Activated CD8-positive, alpha-beta memory T cell treated with anti-CD3 and anti-CD28 coated beads for 24 hours (primary cell): ENCODE measurements around the gene MCM9.

Experiments
- DNase-seq: peaks from one replicate; pipeline ENCODE4 v3.0.0-alpha.2; 2020

The MCM9 gene

GRCh38 chr6:118931436-118931835, 3.5 kb downstream of the MCM9 start:
- DNase-seq: no peak

GRCh38 chr6:118930680-118931079, 4.3 kb downstream of the MCM9 start:
- no peak for DNase-seq

- DNase-seq: no peak
These were observed 11.9 kb downstream of the MCM9 start for GRCh38 chr6:118923035-118923434.

GRCh38 chr6:118921084-118921483, 13.9 kb downstream of the MCM9 start:
- DNase-seq: no peak

GRCh38 chr6:118918329-118918725, 16.6 kb downstream of the MCM9 start:
- DNase-seq: no peak

GRCh38 chr6:118917546-118918328, 17.2 kb downstream of the MCM9 start:
- DNase-seq: no peak

GRCh38 chr6:118914598-118914997, 20.4 kb downstream of the MCM9 start:
- no peak for DNase-seq

- DNase-seq: no peak
These were observed 21.8 kb downstream of the MCM9 start for GRCh38 chr6:118913161-118913560.

- no peak for DNase-seq
These were observed 22.3 kb downstream of the MCM9 start for GRCh38 chr6:118912646-118913045.

GRCh38 chr6:118908441-118908840, 26.5 kb downstream of the MCM9 start:
- DNase-seq: no peak

- no peak for DNase-seq
These were observed 29.1 kb downstream of the MCM9 start for GRCh38 chr6:118905851-118906250.

GRCh38 chr6:118905084-118905483, 29.9 kb downstream of the MCM9 start:
- no peak for DNase-seq

- no peak for DNase-seq
These were observed 31.3 kb downstream of the MCM9 start for GRCh38 chr6:118903691-118904090.

GRCh38 chr6:118903138-118903537, 31.8 kb downstream of the MCM9 start:
- DNase-seq: no peak

- no peak for DNase-seq
These were observed 32.2 kb downstream of the MCM9 start for GRCh38 chr6:118902726-118903125.

GRCh38 chr6:118899948-118900347, 35.0 kb downstream of the MCM9 start:
- no peak for DNase-seq

GRCh38 chr6:118897386-118897785, 37.6 kb downstream of the MCM9 start:
- DNase-seq: no peak

GRCh38 chr6:118896339-118897136, 38.4 kb downstream of the MCM9 start:
- DNase-seq: no peak

GRCh38 chr6:118895859-118896258, 39.1 kb downstream of the MCM9 start:
- no peak for DNase-seq

GRCh38 chr6:118895261-118895560, 39.7 kb downstream of the MCM9 start:
- no peak for DNase-seq

GRCh38 chr6:118894425-118895260, 40.3 kb downstream of the MCM9 start:
- DNase-seq: peak; percentile 83

- DNase-seq: peak; percentile 96
These were observed 41.0 kb downstream of the MCM9 start, which contains the start of gene ASF1A for GRCh38 chr6:118893807-118894424. ASF1A (plus strand) TSS chr6:118894152; CDS start chr6:118894414, 262 bp downstream.
